NCI-H1694 treated with DMSO at 0.1 percent for 48 hours (cell line): ENCODE results near the gene GMEB1.
A peak's percentile ranks its signal among the peaks of the same experiment; 100 is the strongest.
"Not testable (repeated sequence)": the region's sequence is repeated elsewhere in the genome, so short reads cannot be mapped to it uniquely, and the experiment has no call there.

Source experiments
- DNase-seq: peaks from one replicate; lab custom pipeline; 2025; lab: John Stamatoyannopoulos, UW

The GMEB1 gene

DNA sequence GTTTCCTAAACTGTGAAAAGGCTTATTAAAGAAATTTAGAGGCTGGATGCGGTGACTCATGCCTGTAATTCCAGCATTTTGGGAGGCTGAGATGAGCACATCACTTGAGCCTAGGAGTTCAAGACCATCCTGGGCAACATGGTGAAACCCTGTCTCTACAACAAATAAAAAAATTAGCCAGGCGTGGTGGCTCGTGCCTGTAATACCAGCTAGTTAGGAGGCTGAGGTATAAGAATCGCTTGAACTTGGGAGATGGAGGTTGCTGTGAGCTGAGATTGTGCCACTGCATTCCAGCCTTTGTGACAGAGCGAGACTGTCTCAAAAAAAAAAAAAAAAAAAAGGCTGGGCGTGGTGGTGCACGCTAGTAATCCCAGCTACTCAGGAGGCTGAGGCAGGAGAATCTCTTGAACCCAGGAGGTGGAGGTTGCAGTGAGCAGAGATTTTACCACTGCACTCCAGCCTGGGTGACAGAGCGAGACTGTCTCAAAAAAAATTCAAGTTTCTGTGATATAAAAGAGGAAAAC lies 82.2 kb downstream of the GMEB1 start:
- not testable (repeated sequence) for DNase-seq

DNA sequence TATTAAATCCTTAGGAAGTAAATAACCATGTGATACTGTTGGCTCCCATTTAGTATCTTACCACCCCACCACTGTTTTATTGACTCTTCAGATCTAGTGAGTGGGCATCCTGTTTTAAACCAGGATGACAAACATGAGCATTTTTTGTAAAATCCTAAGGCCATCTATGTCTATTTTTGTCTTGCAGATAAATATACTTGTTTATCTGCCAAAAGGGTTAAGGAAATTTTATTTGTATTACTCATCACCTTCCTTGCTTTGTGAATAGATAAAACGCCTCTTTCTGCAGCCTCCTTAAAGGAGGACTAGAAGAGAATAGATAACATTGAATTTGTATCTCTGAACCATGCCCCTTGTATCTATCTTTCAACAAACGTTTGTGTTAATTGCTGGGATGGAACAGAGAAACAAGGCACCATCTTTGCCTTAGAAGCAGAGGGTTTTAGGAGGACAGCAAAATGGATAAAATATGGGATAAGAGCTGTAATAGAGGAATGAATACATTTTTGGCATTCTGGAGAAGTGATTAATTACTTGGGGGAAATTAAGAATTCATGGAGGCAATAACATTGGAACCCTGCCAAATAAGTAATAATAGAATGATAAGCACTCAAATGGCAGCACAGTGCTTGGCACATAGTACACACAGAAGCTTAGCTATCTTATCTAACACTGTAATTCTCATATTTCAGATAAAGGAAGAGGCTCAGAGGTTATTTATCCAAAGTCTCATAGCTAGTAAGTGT lies 82.9 kb downstream of the GMEB1 start:
- no peak for DNase-seq

DNA sequence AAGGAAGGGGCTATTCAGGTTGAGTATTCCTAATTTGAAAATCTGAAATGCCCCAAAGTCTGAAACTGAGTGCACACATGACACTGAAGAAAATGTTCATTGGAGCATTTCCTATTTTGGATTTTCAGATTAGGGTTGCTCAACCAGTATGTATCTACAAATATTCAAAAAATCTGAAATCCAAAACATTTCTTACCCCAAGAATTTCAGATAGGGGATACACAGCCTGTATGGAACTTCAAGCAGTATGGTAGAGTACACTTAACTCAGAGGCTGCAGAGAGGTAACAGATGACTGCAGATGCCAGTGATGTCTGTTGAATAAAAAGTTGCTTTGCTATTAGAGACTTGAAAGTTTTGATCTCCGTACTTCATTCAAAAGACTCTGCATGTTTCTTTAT lies 87.1 kb downstream of the GMEB1 start:
- DNase-seq: no peak

DNA sequence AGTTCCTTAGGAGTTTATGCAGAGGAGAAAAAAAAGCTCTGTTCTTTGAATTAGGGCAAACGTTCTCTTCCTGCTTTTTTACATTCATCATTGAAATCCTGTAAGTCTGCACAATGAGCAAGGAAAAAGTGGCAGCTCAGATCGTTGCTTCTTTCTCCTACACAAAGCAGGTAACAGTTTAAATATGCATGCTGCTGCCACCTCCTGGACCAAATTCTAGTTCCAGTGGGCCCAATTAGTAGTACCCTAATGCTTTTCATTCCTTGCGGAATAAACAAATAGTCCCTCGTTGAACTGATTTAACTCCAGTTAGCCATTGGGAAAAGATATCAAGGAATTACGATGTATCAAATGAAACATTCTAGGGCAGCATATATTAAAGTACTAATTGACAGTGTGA lies 88.3 kb downstream of the GMEB1 start:
- DNase-seq: peak; percentile 2

DNA sequence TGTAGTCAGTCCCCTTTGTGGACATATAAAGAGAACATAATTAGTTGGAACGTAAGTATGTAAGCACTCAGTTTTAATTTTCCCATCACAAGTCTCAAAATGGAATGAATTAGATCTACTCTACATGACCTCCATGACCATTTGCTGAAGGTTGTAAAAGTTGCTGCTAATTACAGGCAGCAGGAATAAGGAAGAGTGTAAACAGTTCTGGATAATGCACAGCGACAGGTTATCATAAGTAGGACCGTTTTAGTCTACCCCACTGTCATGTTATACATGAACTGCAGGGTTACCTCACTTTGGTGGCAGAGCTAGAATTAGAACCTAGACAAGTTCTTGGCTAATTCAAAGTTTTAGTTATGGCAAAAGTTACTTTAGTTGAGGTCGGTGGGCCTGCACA lies 89.8 kb downstream of the GMEB1 start:
- no peak for DNase-seq

DNA sequence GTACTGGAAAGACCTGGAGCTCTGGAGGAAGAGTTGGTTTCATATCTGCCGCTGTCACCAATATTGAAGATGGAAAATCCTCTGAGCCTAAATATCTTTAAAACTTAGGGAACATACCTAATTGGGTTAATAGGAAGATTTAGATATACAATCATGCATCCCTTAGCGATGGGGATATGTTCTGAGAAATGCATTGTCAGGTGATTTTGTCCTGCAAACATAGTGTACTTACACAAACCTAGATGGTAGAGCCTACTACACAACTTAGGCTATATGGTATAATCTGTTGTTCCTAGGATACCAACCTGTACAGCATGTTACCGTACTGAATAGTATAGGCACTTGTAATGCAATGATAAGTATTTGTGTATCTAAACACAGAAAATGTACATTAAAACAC lies 90.7 kb downstream of the GMEB1 start:
- DNase-seq: no peak

DNA sequence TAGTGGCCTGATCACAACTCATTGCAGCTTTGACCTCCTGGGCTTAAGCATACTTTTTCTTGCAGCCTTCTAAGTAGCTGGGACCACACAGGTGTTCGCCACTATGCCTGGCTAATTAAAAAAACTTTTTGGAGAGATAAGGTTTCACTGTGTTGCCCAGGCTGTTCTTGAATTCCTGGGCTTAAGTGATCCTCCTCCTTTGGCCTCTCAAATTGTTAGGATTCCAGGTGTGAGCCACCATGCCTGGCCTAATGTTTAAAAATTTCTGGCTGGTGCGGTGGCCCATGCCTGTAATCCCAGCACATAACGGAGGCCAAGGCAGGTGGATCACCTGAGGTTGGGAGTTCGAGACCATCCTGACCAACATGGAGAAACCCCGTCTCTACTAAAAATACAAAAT lies 92.6 kb downstream of the GMEB1 start:
- DNase-seq: no peak

DNA sequence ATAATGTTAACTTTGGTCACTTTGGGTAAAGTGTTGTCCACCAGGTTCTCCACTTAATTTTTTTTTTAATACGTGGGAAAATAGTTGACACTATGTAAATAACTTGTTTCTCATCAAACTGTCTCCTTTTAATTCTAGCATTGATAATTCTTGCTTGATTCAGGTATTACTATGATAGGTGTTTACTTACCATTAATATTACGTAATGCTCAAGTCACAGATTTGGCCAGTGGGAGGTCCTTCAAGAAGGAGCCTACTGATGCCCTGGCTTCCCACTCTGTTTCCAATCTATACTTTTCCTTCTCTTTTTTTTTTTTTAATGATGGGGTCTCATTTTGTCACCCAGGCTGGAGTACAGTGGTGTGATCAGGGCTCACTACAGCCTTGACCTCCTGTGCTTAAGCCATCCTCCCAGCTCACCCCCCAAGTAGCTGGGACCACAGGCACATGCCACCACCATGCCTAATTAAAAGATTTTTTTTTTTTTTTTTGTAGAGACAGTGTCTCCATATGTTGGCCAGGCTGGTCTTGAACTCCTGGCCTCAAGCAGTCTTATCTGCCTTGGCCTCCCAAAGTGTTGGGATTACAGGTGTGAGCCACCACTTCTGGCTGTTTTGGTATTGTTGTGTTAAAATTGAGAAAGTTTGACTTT lies 98.1 kb downstream of the GMEB1 start:
- DNase-seq: no peak
